Activated CD4-positive, alpha-beta T cell treated with anti-CD3 and anti-CD28 coated beads, Interleukin-2, amount 10 ng/mL, durations not matched to agents 7 days and 5 days (primary cell): ENCODE results near the gene NAA60. TPM values are rescaled to one million over a fixed set of nuclear protein-coding genes. Genes with fewer than 3 reads are reported as not detected.
A peak's percentile ranks its signal among the peaks of the same experiment; 100 is the strongest.

Experiments used
- CTCF ChIA-PET: fragments of 350-600 bp; sonication (Branson Sonifier 250); formaldehyde crosslinking; loops from one replicate; lab custom pipeline; 2021; ENCODE audit warnings: antibody characterized with exemption; lab: Charles Lee
- POLR2A ChIA-PET: fragments of 350-600 bp; sonication (Branson Sonifier 250); formaldehyde crosslinking; loops from one replicate; lab custom pipeline; 2021; ENCODE audit warnings: antibody characterized with exemption; lab: Charles Lee
- DNase-seq: peaks from one replicate; pipeline ENCODE4 v3.0.0-alpha.2; 2020
- H3K27ac Mint-ChIP-seq: one replicate; pipeline ENCODE4 v1.8.0; 2021; ENCODE audit warnings: mild to moderate bottlenecking, moderate library complexity, mixed read lengths
- H3K27me3 Mint-ChIP-seq: one replicate; pipeline ENCODE4 v1.8.0; 2021; ENCODE audit warnings: mixed read lengths
- H3K36me3 Mint-ChIP-seq: one replicate; pipeline ENCODE4 v1.8.0; 2021; ENCODE audit warnings: low read depth, mixed read lengths
- H3K4me1 Mint-ChIP-seq: one replicate; pipeline ENCODE4 v1.8.0; 2021; ENCODE audit warnings: mixed read lengths
- H3K4me3 Mint-ChIP-seq: one replicate; pipeline ENCODE4 v1.8.0; 2021; ENCODE audit warnings: mild to moderate bottlenecking, moderate library complexity, mixed read lengths
- H3K9me3 Mint-ChIP-seq: one replicate; pipeline ENCODE4 v1.8.0; 2021; ENCODE audit warnings: mixed read lengths
- total RNA-seq, 2 experiments: library from RNA; stranded (reverse); gene quantifications; one replicate each; pipeline ENCODE4 v1.2.3, GENCODE V29; 2021

The NAA60 gene
- total RNA-seq, 2 experiments from 2014 or later: 42.6 to 59.1 TPM

GRCh38 chr16:3454093-3454492 lies 10.6 kb downstream of the NAA60 start:
- Mint-ChIP-seq H3K36me3 (peaks cover 25% of the 10 kb centered on the region), H3K9me3 (peaks cover 8% of the 10 kb centered on the region), H3K27me3 (no peaks in the 10 kb centered on the region), H3K4me3 (no peak overlapping the region), H3K27ac (no peak overlapping the region), H3K4me1 (peaks cover 32% of the 10 kb centered on the region)
- POLR2A ChIA-PET: no interaction called here
- CTCF ChIA-PET: interaction anchor here (0.6 to 1.3 kb wide), 2 partner anchors 9 to 23 kb away, joined by 3 to 4 read pairs; no protein-coding TSS in a partner anchor
- no peak for DNase-seq

- peaks cover 19% of the 10 kb centered on the region for H3K36me3 Mint-ChIP-seq
- H3K27ac Mint-ChIP-seq: no peak overlapping the region
- POLR2A ChIA-PET: no interaction called here
- no peak for DNase-seq
- H3K4me1 Mint-ChIP-seq: peaks cover 38% of the 10 kb centered on the region
- H3K4me3 Mint-ChIP-seq: no peak overlapping the region
- CTCF ChIA-PET: interaction anchor here (0.6 to 1.3 kb wide), 2 partner anchors 10 to 22 kb away, joined by 3 to 4 read pairs; no protein-coding TSS in a partner anchor
- H3K9me3 Mint-ChIP-seq: peaks cover 8% of the 10 kb centered on the region
- H3K27me3 Mint-ChIP-seq: no peaks in the 10 kb centered on the region
Observed at GRCh38 chr16:3454631-3455147, 11.2 kb downstream of the NAA60 start.

GRCh38 chr16:3457434-3458252 lies 14.2 kb downstream of the NAA60 start:
- POLR2A ChIA-PET: interaction anchor here (1.5 kb wide), 1 partner anchor 13 kb away, joined by 6 read pairs; the partner anchor contains the start of genes NAA60 and ZNF597
- Mint-ChIP-seq H3K4me1 (peaks cover 48% of the 10 kb centered on the region), H3K9me3 (no peaks in the 10 kb centered on the region), H3K27me3 (no peaks in the 10 kb centered on the region), H3K4me3 (peak overlapping the region; percentile 76), H3K27ac (peak overlapping the region; percentile 89), H3K36me3 (peaks cover 2% of the 10 kb centered on the region)
- peak; percentile 88 for DNase-seq
- CTCF ChIA-PET: interaction anchor here (0.7 to 1.0 kb wide), 7 partner anchors 9 to 454 kb away, joined by 3 to 5 read pairs (median 3); partner anchors contain the start of gene CLUAP1

- Mint-ChIP-seq H3K27me3 (no peaks in the 10 kb centered on the region), H3K4me1 (peaks cover 48% of the 10 kb centered on the region), H3K9me3 (no peaks in the 10 kb centered on the region), H3K27ac (peak overlapping the region; percentile 92), H3K4me3 (peak overlapping the region; percentile 90), H3K36me3 (peaks cover 2% of the 10 kb centered on the region)
- ChIA-PET CTCF (no interaction called here), POLR2A (no interaction called here)
- no peak for DNase-seq
Observed at GRCh38 chr16:3458278-3458851, 14.9 kb downstream of the NAA60 start.

GRCh38 chr16:3458852-3459361 lies 15.4 kb downstream of the NAA60 start:
- POLR2A ChIA-PET: no interaction called here
- Mint-ChIP-seq H3K27me3 (no peaks in the 10 kb centered on the region), H3K4me1 (peaks cover 52% of the 10 kb centered on the region), H3K4me3 (peak overlapping the region; percentile 90), H3K9me3 (no peaks in the 10 kb centered on the region), H3K36me3 (peaks cover 2% of the 10 kb centered on the region), H3K27ac (peak overlapping the region; percentile 92)
- CTCF ChIA-PET: no interaction called here
- no peak for DNase-seq

- POLR2A ChIA-PET: no interaction called here
- Mint-ChIP-seq H3K27ac (peak overlapping the region; percentile 92), H3K4me1 (peaks cover 58% of the 10 kb centered on the region), H3K36me3 (peaks cover 5% of the 10 kb centered on the region), H3K27me3 (no peaks in the 10 kb centered on the region), H3K4me3 (peak overlapping the region; percentile 90), H3K9me3 (no peaks in the 10 kb centered on the region)
- CTCF ChIA-PET: no interaction called here
- DNase-seq: peak; percentile 51
Observed at GRCh38 chr16:3459401-3460090, 16.1 kb downstream of the NAA60 start.

- Mint-ChIP-seq H3K27me3 (no peaks in the 10 kb centered on the region), H3K4me1 (peaks cover 59% of the 10 kb centered on the region)
Observed at GRCh38 chr16:3460121-3460520, 16.6 kb downstream of the NAA60 start.

GRCh38 chr16:3460585-3460984 lies 17.1 kb downstream of the NAA60 start:
- no peak overlapping the region for H3K4me3 Mint-ChIP-seq
- POLR2A ChIA-PET: no interaction called here
- CTCF ChIA-PET: interaction anchor here (0.5 kb wide), 1 partner anchor 31 kb away, joined by 3 read pairs; no protein-coding TSS in a partner anchor

More at GRCh38 chr16:3460121-3460520, 16.6 kb downstream of the NAA60 start:
- no peaks in the 10 kb centered on the region for H3K9me3 Mint-ChIP-seq
- DNase-seq: no peak
- CTCF ChIA-PET: interaction anchor here (0.5 kb wide), 1 partner anchor 30 kb away, joined by 3 read pairs; no protein-coding TSS in a partner anchor
- H3K36me3 Mint-ChIP-seq: peaks cover 5% of the 10 kb centered on the region
- POLR2A ChIA-PET: no interaction called here
- peak overlapping the region; percentile 92 for H3K27ac Mint-ChIP-seq
- H3K4me3 Mint-ChIP-seq: peak overlapping the region; percentile 44

GRCh38 chr16:3461151-3461550 lies 17.7 kb downstream of the NAA60 start:
- Mint-ChIP-seq H3K36me3 (peaks cover 13% of the 10 kb centered on the region), H3K4me3 (peak overlapping the region; percentile 6), H3K27me3 (no peaks in the 10 kb centered on the region), H3K9me3 (no peaks in the 10 kb centered on the region), H3K27ac (peak overlapping the region; percentile 80), H3K4me1 (peaks cover 62% of the 10 kb centered on the region)
- CTCF ChIA-PET: no interaction called here
- POLR2A ChIA-PET: interaction anchor here (0.7 kb wide), 1 partner anchor 60 kb away, joined by 3 read pairs; the partner anchor contains the start of gene ZNF174
- DNase-seq: peak; percentile 49

More at GRCh38 chr16:3460585-3460984, 17.1 kb downstream of the NAA60 start:
- peaks cover 8% of the 10 kb centered on the region for H3K36me3 Mint-ChIP-seq
- no peak overlapping the region for H3K27ac Mint-ChIP-seq
- no peaks in the 10 kb centered on the region for H3K9me3 Mint-ChIP-seq
- DNase-seq: no peak
- H3K4me1 Mint-ChIP-seq: peaks cover 63% of the 10 kb centered on the region
- no peaks in the 10 kb centered on the region for H3K27me3 Mint-ChIP-seq

- no peaks in the 10 kb centered on the region for H3K9me3 Mint-ChIP-seq
- H3K27ac Mint-ChIP-seq: no peak overlapping the region
- no peak overlapping the region for H3K4me3 Mint-ChIP-seq
- H3K4me1 Mint-ChIP-seq: peaks cover 52% of the 10 kb centered on the region
- no peaks in the 10 kb centered on the region for H3K27me3 Mint-ChIP-seq
- H3K36me3 Mint-ChIP-seq: peaks cover 29% of the 10 kb centered on the region
- CTCF ChIA-PET: interaction anchor here (1.1 kb wide), 1 partner anchor 291 kb away, joined by 3 read pairs; no protein-coding TSS in a partner anchor
- DNase-seq: no peak
- POLR2A ChIA-PET: no interaction called here
Observed at GRCh38 chr16:3465301-3465700, 21.8 kb downstream of the NAA60 start.

GRCh38 chr16:3465911-3466584 lies 22.6 kb downstream of the NAA60 start:
- DNase-seq: no peak
- Mint-ChIP-seq H3K27ac (no peak overlapping the region), H3K4me3 (no peak overlapping the region), H3K9me3 (no peaks in the 10 kb centered on the region), H3K27me3 (no peaks in the 10 kb centered on the region), H3K36me3 (peaks cover 32% of the 10 kb centered on the region), H3K4me1 (peaks cover 48% of the 10 kb centered on the region)
- ChIA-PET POLR2A (no interaction called here), CTCF (interaction anchor here (0.6 to 0.8 kb wide), 2 partner anchors 9 to 27 kb away, joined by 3 read pairs; no protein-coding TSS in a partner anchor)
